OCI-LY1 (cell line): ENCODE data around the gene CDRT4.

Experiments used
- CTCF ChIP-seq: fragments of 200-600 bp; sonication (generic), shearing (Covaris generic); IDR thresholded peaks from 2 replicates; pipeline ENCODE4 v1.5.1; 2017; ENCODE audit warnings: mild to moderate bottlenecking, antibody characterized with exemption, low read length, moderate library complexity, mixed read lengths
- EZH2 ChIP-seq: fragments of 200-600 bp; sonication (generic), shearing (Covaris generic); IDR thresholded peaks from 2 replicates; pipeline ENCODE4 v1.8.0; 2017; ENCODE audit warnings: borderline replicate concordance, mixed run types, mild to moderate bottlenecking, antibody characterized with exemption, low read length, moderate library complexity, mixed read lengths

- no peak for TF ChIP-seq EZH2
- TF ChIP-seq CTCF = no peak
These were observed 14.7 kb downstream of the CDRT4 start for GRCh38 chr17:15452746-15453145.
